AML-193 (cell line): ENCODE data around the gene LRRC7.

Experiments
- DNase-seq, 2 experiments: peaks; one replicate each; lab custom pipeline; 2025; lab: John Stamatoyannopoulos, UW

Gene LRRC7

GRCh38 chr1:70091811-70092210 is 524.1 kb downstream of the LRRC7 start:
- no peak for DNase-seq

- DNase-seq = no peak
Observed at GRCh38 chr1:70092526-70092925, 524.8 kb downstream of the LRRC7 start.

- peak; percentile 10 to 42 for DNase-seq
Observed at GRCh38 chr1:70093250-70093975, 525.7 kb downstream of the LRRC7 start.

- no peak for DNase-seq
Observed at GRCh38 chr1:70101231-70101630, 533.5 kb downstream of the LRRC7 start.

- DNase-seq = no peak
Observed at GRCh38 chr1:70101774-70102173, 534.1 kb downstream of the LRRC7 start.

- no peak for DNase-seq
Observed at GRCh38 chr1:70103770-70104169, 536.0 kb downstream of the LRRC7 start.

- DNase-seq = no peak
Observed at GRCh38 chr1:70109241-70109640, 541.5 kb downstream of the LRRC7 start.

GRCh38 chr1:70112838-70113237 is 545.1 kb downstream of the LRRC7 start:
- no peak for DNase-seq

GRCh38 chr1:70115315-70115714 is 547.6 kb downstream of the LRRC7 start:
- no peak for DNase-seq

GRCh38 chr1:70117046-70117445 is 549.3 kb downstream of the LRRC7 start:
- no peak for DNase-seq

GRCh38 chr1:70134148-70134547 is 566.4 kb downstream of the LRRC7 start:
- DNase-seq = no peak

GRCh38 chr1:70140343-70140742 is 572.6 kb downstream of the LRRC7 start:
- no peak for DNase-seq

- DNase-seq = no peak
Observed at GRCh38 chr1:70140894-70141293, 573.2 kb downstream of the LRRC7 start.

GRCh38 chr1:70142075-70142474 is 574.4 kb downstream of the LRRC7 start:
- no peak for DNase-seq

GRCh38 chr1:70143048-70143659 is 575.4 kb downstream of the LRRC7 start:
- peak in 1 of 2 experiments; percentile 1 for DNase-seq

GRCh38 chr1:70146488-70146887 is 578.8 kb downstream of the LRRC7 start:
- DNase-seq = no peak

- DNase-seq = no peak
Observed at GRCh38 chr1:70150444-70150843, 582.7 kb downstream of the LRRC7 start.

GRCh38 chr1:70153739-70154138 is 586.0 kb downstream of the LRRC7 start:
- no peak for DNase-seq

- no peak for DNase-seq
Observed at GRCh38 chr1:70156529-70157120, 588.9 kb downstream of the LRRC7 start.

GRCh38 chr1:70164350-70164749 is 596.6 kb downstream of the LRRC7 start:
- no peak for DNase-seq

GRCh38 chr1:70168283-70168682 is 600.6 kb downstream of the LRRC7 start:
- no peak for DNase-seq

- DNase-seq = no peak
Observed at GRCh38 chr1:70169018-70169839, 601.5 kb downstream of the LRRC7 start.

- DNase-seq = no peak
Observed at GRCh38 chr1:70171512-70171911, 603.8 kb downstream of the LRRC7 start.
